Kidney tubule cell (primary cell): ENCODE measurements around the gene TRPV5.
"Not testable (repeated sequence)": the region's sequence is repeated elsewhere in the genome, so short reads cannot be mapped to it uniquely, and the experiment has no call there.

Source experiments
- DNase-seq: peaks from one replicate; pipeline ENCODE4 v3.0.0-alpha.2; 2018; ENCODE audit warnings: low spot score

TRPV5 gene

GRCh38 chr7:142933624-142934023 is at the start of gene TRPV5:
TRPV5 (minus strand) TSS chr7:142933746; CDS start chr7:142933459, 287 bp downstream.
- DNase-seq: no peak

DNA sequence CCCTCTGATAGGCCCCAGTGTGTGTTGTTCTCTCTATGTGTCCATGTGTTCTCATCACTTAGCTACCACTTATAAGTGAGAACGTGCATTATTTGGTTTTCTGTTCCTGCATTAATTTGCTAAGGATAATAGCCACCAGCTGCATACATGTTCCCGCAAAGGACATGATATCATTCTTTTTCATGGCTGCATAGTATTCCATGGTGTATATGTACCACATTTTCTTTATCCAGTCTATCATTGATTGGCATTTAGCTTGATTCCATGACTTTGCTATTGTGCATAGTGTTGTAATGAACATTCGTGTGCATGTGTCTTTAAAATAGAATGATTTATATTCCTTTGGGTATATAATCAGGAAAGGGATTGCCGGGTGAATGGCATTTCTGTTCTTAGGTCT is 44.9 kb upstream of the TRPV5 start:
- not testable (repeated sequence) for DNase-seq

GRCh38 chr7:142974626-142975025 is 41.1 kb upstream of the TRPV5 start:
- no peak for DNase-seq

DNA sequence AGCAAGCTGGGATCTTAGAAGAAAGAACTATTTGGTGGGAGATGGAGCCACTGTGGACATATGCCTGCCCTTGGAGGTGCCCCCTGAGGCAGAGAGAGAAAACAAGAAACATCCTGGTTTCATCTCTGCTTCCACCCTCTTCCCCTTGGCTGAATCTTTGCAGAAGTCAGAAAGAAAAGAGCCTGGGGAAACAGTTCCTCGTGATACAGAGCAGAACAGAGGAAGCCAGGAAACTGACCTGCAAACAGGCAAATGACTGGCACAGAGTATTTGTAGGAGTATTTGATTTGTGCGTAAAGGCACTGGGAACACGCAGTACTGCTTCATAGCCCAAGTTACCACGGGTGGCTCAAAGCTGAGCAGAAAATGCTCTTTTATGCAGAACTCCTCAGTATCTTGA is 35.6 kb upstream of the TRPV5 start:
- DNase-seq: no peak

DNA sequence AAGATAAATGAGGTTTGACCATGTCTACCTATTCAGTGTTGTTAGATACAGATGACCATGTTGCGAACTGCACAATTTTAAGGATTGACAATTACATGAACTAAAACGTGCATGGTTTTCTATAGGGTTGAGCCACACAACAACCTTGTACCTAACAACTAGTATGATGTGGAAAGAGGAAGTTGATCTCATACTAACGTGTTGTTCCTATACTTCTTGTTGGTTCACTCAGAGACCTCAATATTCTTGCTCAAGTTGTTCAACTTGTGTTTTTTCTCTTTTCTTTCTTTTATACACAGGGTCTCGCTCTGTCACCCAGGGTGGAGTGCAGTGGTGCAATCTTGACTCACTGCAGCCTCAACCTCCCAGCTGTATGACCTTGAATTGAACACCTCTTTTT is 34.7 kb upstream of the TRPV5 start:
- no peak for DNase-seq

GRCh38 chr7:142964502-142965246 is 31.1 kb upstream of the TRPV5 start:
- peak; percentile 3 for DNase-seq

DNA sequence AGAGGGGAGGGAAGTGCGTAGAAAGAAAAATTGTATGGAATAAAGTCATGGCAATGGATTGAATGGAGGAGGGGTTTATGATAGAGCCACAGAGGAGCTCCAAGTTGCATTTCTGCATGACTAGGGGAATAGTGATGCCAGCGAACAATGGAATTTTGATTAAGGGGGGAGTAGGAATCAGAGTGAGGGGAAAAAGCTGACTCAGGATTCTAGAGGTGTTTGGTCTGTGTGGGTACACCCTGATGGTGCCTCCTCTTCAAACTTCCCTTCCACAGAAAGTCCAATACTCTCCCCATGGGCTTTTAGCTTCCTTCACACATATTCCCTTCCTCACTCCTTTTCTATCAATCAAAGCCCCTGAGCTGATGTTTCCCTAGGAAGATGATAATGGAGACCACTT is 30.4 kb upstream of the TRPV5 start:
- DNase-seq: no peak

- DNase-seq: no peak
These were observed 29.4 kb upstream of the TRPV5 start for GRCh38 chr7:142962991-142963390.

DNA sequence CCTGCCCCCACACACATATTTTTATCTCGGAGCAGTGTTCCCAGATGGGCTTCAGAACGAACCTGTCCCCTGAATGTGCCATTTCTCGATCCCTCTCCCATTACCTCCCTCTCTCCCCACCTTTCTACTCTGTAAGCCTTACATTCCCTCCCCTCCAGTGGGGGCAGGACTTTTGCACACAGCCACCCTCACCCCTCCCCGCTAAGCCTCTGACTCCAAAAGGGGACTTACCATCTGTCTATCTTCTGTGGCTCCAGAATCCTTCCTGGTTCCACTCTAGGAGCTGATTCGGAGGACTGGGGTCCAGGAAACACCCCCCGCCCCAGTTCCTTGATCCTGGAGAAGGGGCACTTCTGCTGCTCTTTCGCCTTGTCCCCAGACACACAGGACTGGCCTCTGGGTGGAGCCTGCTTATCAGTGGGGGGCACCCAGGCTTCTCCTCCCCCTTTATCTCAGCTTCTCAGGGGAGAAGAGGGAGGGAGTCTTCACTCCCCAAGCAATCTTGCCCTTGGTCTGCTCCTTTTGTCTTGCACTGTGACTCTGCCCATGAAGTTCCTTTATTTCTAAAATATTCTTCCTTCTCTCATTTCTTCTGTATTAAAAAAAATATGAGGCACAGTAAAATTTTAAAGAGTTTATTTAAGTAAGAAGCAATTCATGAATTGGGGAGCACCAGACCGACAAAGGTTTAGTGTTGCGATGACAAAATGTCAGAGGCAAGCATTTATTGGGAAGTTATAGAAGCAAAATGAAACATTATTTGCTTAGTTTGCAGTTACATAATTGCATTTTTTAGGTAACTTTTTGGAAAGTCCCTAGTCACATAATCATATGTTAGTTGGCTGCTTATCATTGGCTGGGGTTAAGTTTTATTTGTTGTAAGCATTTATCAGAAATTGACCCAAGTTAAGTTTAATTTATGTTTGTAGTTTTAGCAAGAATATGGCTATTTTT is 28.7 kb upstream of the TRPV5 start, which contains the start of gene KEL:
TSS of gene KEL (minus strand) at position 391 of the 954 bp plus-strand sequence. CDS start at position 234, 157 bp downstream.
- no peak for DNase-seq

DNA sequence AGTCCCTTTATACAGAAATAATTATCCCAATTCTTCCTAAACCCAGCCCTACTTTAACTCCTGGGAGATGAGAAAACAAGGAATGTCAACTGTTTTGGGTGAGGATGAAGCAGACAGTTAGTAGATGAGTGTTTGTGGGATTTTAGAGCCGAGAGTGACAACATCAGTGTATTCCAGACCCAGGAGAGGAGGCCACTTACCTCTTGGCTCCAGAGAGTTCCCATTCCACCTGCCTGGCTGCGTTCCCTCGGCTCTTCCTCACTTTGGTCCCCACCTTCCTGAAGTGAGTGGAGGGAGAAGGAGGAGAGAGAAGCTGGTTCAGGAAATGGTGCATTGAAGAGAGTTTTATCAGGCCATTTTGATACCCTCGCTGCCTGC is 28.0 kb upstream of the TRPV5 start:
- no peak for DNase-seq

- DNase-seq: no peak
These were observed 27.5 kb upstream of the TRPV5 start for GRCh38 chr7:142960955-142961512.

- no peak for DNase-seq
These were observed 25.7 kb upstream of the TRPV5 start for GRCh38 chr7:142959202-142959601.

DNA sequence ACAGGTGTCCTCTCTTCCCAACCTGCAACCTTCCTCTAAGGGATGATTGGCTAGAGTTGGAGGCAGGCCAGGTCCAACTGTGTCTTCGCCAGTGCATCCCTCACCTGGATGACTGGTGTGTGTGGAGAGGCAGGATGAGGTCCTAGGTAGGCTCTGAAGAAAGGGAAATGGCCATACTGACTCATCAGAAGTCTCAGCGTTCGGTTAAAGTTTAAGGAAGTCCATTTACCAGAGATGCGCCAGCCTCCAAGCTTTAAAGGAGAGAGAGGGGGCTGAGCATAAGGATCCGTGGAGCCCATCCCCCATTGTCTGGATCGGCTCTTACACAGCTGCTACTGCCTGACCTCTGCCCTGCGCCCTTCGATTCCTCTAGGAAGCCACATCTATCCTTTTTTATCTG is 24.2 kb upstream of the TRPV5 start:
- DNase-seq: peak; percentile 70

DNA sequence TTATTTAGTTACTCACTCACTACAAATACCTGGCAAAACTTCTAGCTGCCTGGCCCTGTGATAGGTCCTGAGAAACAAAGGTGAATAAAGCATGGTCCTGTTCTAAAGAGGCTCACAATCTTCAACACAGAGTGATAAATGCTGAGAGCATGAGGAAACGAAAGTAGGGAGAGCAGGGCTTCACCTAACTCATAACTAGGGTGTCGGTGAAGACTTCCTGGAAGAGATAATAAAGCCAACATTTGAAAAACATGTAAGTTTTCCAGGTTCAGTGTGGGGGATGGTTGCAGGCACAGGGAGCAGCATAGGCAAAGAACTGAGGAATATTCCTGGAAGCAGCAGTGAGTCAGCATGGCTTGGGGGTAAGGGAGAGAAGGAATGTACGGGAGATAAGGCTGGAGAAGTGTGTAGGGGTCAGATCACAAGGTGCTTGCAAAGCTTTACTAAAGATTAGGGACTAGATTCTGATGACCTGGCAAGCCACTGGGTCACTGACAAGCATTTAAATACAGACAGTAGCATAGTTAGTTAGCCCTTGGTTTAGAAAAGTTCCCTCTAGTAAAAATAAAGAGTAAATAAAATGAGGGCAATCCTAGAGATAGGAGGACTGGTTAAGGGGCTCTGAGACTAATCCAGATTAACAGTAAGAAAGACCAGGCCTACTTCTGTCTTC is 23.5 kb upstream of the TRPV5 start:
- peak; percentile 75 for DNase-seq

GRCh38 chr7:142954680-142955268 is 21.2 kb upstream of the TRPV5 start:
- no peak for DNase-seq

DNA sequence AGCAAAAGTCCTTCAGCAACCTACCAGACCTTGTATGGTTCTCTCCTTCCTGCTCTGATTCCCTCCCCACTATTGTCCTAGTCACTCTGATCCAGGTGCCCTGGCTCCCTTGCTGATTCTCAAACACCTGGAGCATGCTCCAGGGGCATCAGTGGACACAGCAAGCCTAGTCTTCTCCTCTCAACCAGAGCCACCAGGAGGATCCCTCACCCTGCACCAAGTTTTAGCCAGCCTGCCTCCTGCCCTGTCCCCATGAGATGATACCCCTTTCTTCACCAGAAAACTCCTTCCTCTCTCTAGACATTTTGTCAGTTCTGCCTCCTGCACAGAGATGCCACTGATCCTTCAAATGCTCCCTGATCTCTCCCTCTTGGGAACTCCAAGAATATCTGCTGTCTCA is 16.7 kb upstream of the TRPV5 start:
- DNase-seq: no peak

DNA sequence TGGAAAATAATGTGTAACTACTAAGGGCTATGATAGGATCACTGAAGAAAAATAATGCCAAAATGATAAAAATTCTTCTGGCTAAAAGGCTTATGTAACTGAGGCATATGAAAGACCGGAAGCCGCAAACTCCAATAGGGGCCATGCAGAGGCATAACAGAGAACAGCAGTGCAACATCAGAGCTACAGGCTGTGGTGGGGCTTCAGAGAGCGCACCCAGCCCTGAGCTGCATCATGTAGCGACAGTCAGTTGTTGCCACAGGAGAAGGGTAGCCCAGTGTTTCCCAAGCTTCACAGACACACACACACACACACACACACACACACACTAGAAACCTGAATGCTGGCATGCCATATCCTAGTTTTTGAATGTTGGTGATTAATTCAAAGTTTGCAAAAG is 15.1 kb upstream of the TRPV5 start:
- no peak for DNase-seq

GRCh38 chr7:142945001-142945400 is 11.5 kb upstream of the TRPV5 start:
- DNase-seq: no peak

DNA sequence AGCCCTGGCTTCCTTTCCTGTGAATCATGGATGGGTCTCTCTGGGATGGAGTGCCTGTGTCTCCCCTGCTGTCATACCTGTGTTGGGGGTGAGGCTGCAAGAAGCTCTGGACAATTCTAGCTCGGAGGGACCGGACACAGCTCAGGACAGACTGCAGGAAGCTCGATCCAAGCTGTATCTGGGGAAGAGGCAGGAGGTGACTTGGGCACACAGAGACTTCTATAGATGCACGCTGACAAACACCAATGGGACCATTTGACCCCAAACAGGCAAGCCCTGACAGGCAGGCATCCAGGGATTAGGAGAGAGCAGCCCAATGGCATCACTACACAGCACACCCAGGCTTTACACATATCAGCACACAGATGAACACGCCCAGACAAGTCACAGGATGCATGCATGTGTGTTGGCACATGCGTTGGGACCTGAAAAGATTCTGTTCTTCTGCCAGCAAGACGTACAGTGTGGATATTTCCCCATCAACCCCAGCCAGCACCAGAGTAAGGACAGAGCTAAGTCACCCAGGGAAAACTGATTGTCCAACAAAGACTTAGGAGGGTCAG is 10.2 kb upstream of the TRPV5 start:
- DNase-seq: no peak

DNA sequence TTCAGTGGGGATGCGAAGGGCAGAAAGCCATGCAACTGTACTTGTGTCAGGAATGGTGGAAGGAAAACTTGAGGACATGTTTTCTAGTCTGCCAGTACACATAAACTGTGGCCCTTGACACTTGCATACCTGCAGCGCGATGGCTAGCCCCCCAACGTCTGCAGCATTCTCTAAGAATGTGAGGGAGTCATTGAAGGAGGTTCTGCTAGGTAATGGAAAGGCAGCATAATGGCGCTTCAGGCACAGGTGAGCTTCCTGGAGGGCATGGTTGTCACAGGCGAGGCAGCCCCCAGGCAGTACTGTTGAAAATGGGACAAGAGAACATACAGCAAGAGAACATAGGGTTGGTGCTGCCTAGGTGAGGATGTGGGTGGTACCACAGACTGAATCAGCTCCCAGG is 9.2 kb upstream of the TRPV5 start:
- no peak for DNase-seq

GRCh38 chr7:142941541-142941940 is 8.0 kb upstream of the TRPV5 start:
- no peak for DNase-seq
